ENCODE results near the gene CCSAP. TPM values are rescaled to one million over a fixed set of nuclear protein-coding genes. Genes with fewer than 3 reads are reported as not detected.

CCSAP gene
- total RNA-seq, 1 donor from 2014 or later, result 5.4 TPM

DNA sequence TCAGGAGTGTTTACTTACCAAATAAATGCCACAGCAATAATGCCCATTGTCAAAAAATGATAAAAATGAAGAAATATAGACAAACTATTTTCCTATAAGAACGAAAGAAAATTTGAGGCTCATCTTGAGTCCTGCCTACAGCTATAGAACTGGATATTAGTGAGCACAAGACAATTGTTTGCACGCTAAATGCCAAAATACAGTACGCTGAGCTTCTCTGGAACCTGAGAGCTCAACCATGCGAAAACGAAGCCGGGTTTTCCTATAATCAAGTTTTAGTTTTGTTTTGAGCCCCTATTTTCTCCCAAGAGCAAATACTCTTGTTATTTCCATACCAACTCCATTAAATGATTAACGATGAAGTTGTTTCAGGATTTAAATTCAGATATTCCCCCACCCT, 42.0 kb upstream of the CCSAP start:
- Mint-ChIP-seq H3K9me3 (ENCODE audit: unreplicated experiment) (no peaks in the 10 kb centered on the region), H3K4me3 (ENCODE audit: unreplicated experiment) (no peak overlapping the region), H3K36me3 (ENCODE audit: unreplicated experiment) (no peaks in the 10 kb centered on the region), H3K27ac (ENCODE audit: unreplicated experiment) (no peak overlapping the region), H3K4me1 (ENCODE audit: unreplicated experiment) (peaks cover 18% of the 10 kb centered on the region), H3K27me3 (ENCODE audit: unreplicated experiment) (peaks cover 4% of the 10 kb centered on the region)
- DNase-seq (ENCODE audit: extremely low spot score, unreplicated experiment), result no peak
- TF ChIP-seq, protein P1, sequence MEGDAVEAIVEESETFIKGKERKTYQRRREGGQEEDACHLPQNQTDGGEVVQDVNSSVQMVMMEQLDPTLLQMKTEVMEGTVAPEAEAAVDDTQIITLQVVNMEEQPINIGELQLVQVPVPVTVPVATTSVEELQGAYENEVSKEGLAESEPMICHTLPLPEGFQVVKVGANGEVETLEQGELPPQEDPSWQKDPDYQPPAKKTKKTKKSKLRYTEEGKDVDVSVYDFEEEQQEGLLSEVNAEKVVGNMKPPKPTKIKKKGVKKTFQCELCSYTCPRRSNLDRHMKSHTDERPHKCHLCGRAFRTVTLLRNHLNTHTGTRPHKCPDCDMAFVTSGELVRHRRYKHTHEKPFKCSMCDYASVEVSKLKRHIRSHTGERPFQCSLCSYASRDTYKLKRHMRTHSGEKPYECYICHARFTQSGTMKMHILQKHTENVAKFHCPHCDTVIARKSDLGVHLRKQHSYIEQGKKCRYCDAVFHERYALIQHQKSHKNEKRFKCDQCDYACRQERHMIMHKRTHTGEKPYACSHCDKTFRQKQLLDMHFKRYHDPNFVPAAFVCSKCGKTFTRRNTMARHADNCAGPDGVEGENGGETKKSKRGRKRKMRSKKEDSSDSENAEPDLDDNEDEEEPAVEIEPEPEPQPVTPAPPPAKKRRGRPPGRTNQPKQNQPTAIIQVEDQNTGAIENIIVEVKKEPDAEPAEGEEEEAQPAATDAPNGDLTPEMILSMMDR (IDR thresholded peaks at IDR 0.05), result no peak

DNA sequence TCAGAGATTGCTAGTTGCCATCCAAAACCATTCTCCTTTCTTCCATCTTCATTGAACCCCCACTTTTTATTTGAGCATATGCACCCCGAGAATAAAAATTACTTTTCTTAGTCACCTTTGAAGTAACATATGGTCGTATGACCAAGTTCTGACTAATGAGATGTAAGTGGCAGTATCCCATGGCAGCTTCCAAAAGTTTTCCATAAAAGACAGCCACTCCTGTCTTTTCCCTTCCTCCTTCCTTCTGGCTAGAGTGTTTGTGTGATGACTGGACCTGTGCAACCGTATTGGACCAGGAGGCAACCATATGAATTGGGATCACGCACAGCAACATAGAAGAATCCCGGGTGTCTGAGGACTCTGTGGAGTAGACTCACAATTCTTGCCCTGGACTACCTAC, 41.1 kb upstream of the CCSAP start:
- TF ChIP-seq, protein P1 (IDR thresholded peaks at IDR 0.05), result no peak
- Mint-ChIP-seq H3K27me3 (ENCODE audit: unreplicated experiment) (peaks cover 6% of the 10 kb centered on the region), H3K4me3 (ENCODE audit: unreplicated experiment) (no peak overlapping the region), H3K9me3 (ENCODE audit: unreplicated experiment) (no peaks in the 10 kb centered on the region), H3K36me3 (ENCODE audit: unreplicated experiment) (no peaks in the 10 kb centered on the region), H3K4me1 (ENCODE audit: unreplicated experiment) (peaks cover 10% of the 10 kb centered on the region), H3K27ac (ENCODE audit: unreplicated experiment) (no peak overlapping the region)
- no peak for DNase-seq (ENCODE audit: extremely low spot score, unreplicated experiment)

DNA sequence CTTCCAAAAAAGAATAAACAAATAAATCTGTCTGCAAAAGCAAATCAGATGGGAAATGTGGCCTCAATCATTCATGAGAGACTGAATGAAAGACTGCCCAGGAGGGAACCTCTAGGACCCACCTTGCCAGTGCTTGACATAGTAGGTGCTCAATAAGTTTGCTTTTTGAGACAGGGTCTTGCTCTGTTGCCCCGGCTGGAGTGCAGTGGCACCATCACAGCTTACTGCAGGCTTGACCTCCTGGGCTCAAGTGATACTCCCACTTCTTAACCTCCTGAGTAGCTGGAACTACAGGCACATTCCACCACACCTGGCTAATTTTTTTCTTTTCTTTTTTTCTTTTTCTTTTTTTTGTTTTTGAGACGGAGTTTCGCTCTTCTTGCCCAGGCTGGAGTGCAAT, 40.3 kb upstream of the CCSAP start:
- H3K4me1 Mint-ChIP-seq (ENCODE audit: unreplicated experiment), result peaks cover 2% of the 10 kb centered on the region
- no peak overlapping the region for H3K27ac Mint-ChIP-seq (ENCODE audit: unreplicated experiment)
- H3K36me3 Mint-ChIP-seq (ENCODE audit: unreplicated experiment), result no peaks in the 10 kb centered on the region
- no peak for DNase-seq (ENCODE audit: extremely low spot score, unreplicated experiment)
- no peaks in the 10 kb centered on the region for H3K9me3 Mint-ChIP-seq (ENCODE audit: unreplicated experiment)
- peaks cover 6% of the 10 kb centered on the region for H3K27me3 Mint-ChIP-seq (ENCODE audit: unreplicated experiment)
- no peak overlapping the region for H3K4me3 Mint-ChIP-seq (ENCODE audit: unreplicated experiment)
- TF ChIP-seq, protein P1 (IDR thresholded peaks at IDR 0.05), result no peak

DNA sequence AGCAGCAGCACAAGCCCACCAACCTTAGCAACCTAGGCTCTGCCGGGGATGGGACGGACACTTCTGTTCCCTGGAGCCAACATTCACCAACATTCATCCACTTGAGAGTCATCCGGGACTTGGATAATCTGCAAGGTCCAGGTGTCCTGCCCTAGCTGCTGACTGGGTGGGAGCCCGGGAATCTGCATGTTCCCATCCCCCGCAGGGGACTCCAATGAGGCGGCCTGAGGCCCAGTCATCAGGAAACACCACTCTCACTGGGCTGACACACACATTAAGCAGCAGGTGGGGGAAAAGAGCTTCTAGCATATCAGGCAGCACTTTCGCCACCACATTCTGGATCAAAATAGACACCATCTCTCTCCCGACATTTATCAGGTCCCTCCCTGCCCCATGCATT, 38.4 kb upstream of the CCSAP start:
- DNase-seq (ENCODE audit: extremely low spot score, unreplicated experiment), result no peak
- Mint-ChIP-seq H3K27me3 (ENCODE audit: unreplicated experiment) (peaks cover 6% of the 10 kb centered on the region), H3K9me3 (ENCODE audit: unreplicated experiment) (no peaks in the 10 kb centered on the region), H3K27ac (ENCODE audit: unreplicated experiment) (no peak overlapping the region), H3K4me1 (ENCODE audit: unreplicated experiment) (no peaks in the 10 kb centered on the region), H3K36me3 (ENCODE audit: unreplicated experiment) (no peaks in the 10 kb centered on the region), H3K4me3 (ENCODE audit: unreplicated experiment) (no peak overlapping the region)
- TF ChIP-seq, protein P1 (IDR thresholded peaks at IDR 0.05), result no peak

DNA sequence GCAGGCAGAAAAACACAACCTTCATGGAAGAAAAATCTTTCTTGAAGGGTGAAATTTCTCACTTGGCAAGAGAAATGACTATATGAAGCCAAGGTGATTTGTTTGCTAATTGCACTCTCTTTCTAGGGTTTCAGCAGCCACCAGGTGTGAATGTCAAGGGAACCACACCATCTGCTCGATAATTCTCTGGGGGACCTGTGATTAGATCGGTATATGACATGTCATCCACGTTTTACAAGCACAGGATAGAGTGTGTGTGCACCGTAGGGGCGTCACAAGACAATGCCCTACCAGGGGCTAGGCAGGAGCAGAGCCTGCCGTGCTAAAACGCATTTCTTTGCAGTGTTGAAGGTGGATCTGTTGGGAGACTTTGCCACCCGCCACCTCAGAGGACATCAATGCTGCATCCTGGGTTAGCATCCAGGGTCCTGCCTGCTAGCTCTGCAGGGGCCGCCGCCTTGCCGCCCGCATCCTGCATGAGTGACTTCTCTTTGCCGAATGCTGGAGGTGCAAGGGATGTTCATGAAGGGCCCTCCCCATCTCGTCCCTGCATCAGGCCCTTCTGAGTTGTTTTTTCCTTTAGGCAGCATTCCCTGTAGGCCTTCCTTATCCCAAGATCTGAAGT, 37.8 kb upstream of the CCSAP start:
- Mint-ChIP-seq H3K4me1 (ENCODE audit: unreplicated experiment) (no peaks in the 10 kb centered on the region), H3K9me3 (ENCODE audit: unreplicated experiment) (no peaks in the 10 kb centered on the region), H3K27me3 (ENCODE audit: unreplicated experiment) (peaks cover 6% of the 10 kb centered on the region), H3K27ac (ENCODE audit: unreplicated experiment) (no peak overlapping the region), H3K4me3 (ENCODE audit: unreplicated experiment) (no peak overlapping the region), H3K36me3 (ENCODE audit: unreplicated experiment) (no peaks in the 10 kb centered on the region)
- TF ChIP-seq, protein P1 (IDR thresholded peaks at IDR 0.05), result no peak
- no peak for DNase-seq (ENCODE audit: extremely low spot score, unreplicated experiment)

Data from osteocyte (in vitro differentiated cells).